ENCODE results near the gene ATP7B. TPM values are rescaled to one million over a fixed set of nuclear protein-coding genes. Genes with fewer than 3 reads are reported as not detected.

The ATP7B gene
- total and polyA plus RNA-seq, 2 of the 4 experiments (the other 2 are of a cell fraction) = 2.7 to 2.9 TPM

- no peak overlapping the region for H2BK15ac ChIP-seq (ENCODE audit: low read depth, low read length)
- H3K27me3 ChIP-seq (ENCODE audit: control insufficient read depth, insufficient read depth, low read length) = no peaks in the 10 kb centered on the region
- H3K27ac ChIP-seq (ENCODE audit: insufficient read depth, low read length) = no peak overlapping the region
- DNase-seq (no peak), ATAC-seq (ENCODE audit: low read depth) (no peak)
- intact Hi-C loops (cut with micrococcal nuclease) (no loop called here), in situ Hi-C loops (cut with MboI; ENCODE audit: low sequenced_read_pairs) (loop anchor here (25.0 kb wide), 1 partner anchor 442 kb away; the partner anchor contains the start of genes CKAP2 and VPS36), dilution Hi-C loops (cut with HindIII; ENCODE audit: low sequenced_read_pairs, unreplicated experiment) (no loop called here)
- peaks cover 12 to 18% of the 10 kb centered on the region in 2 experiments for H3K79me1 ChIP-seq (ENCODE audit: low read depth in 1 of 2, low read length in 2 of 2)
- H3K9me1 ChIP-seq (ENCODE audit: insufficient read depth, low read length) = no peaks in the 10 kb centered on the region
- H3K4me1 ChIP-seq (ENCODE audit: control insufficient read depth, insufficient read depth, low read length) = no peaks in the 10 kb centered on the region
- peaks cover 15% of the 10 kb centered on the region for H3K36me3 ChIP-seq (ENCODE audit: control insufficient read depth, insufficient read depth, low read length)
- no peak overlapping the region for H3K56ac ChIP-seq (ENCODE audit: extremely low read depth, insufficient read depth, low read length)
- no TSS peak for BruUV-seq (replicated peaks)
- H3K18ac ChIP-seq (ENCODE audit: low read depth, low read length) = no peak overlapping the region
- WGBS, 2 experiments (ENCODE audit: extremely low coverage in 2 of 2, insufficient read length in 1 of 2) = 100% methylated on average over 1 of the region's 3 CpGs; no CpG with 5 or more reads in 1 of the 2 experiments
- POLR2A ChIA-PET (ENCODE audit: unreplicated experiment) = no interaction called here
- H3K4me2 ChIP-seq (ENCODE audit: low read depth, low read length) = no peak overlapping the region
- no peak overlapping the region for H2BK20ac ChIP-seq (ENCODE audit: low read depth, low read length)
- H4K5ac ChIP-seq (ENCODE audit: low read depth, low read length) = no peak overlapping the region
- CTCF ChIA-PET = no interaction called here
- no peak overlapping the region for H3K4me3 ChIP-seq (ENCODE audit: insufficient read depth, low read depth, low read length)
- no peak overlapping the region for H4K8ac ChIP-seq (ENCODE audit: low read depth in 2 of 2, low read length in 2 of 2)
- no peak overlapping the region for H3K4ac ChIP-seq (ENCODE audit: low read depth, low read length)
- no peak overlapping the region for H3K23ac ChIP-seq (ENCODE audit: low read depth, low read length)
- TF ChIP-seq CTCF (conservative IDR thresholded peaks at IDR 0.05; ENCODE audit: low read depth, low read length) = no peak
- TF ChIP-seq FOS (IDR thresholded peaks at IDR 0.05; ENCODE audit: low read depth, low read length) = no peak
- TF ChIP-seq MAFK (IDR thresholded peaks at IDR 0.05; ENCODE audit: low read depth, low read length) = no peak
- no peak for TF ChIP-seq NFE2L2 (IDR thresholded peaks at IDR 0.05; ENCODE audit: low read depth, low read length)
- TF ChIP-seq RCOR1 (IDR thresholded peaks at IDR 0.05; ENCODE audit: insufficient replicate concordance, low read length) = no peak
- no peak for TF ChIP-seq RFX5 (IDR thresholded peaks at IDR 0.05; ENCODE audit: low read depth, low read length)
- TF ChIP-seq BHLHE40 (IDR thresholded peaks at IDR 0.05; ENCODE audit: low read depth, low read length) = no peak
- no peak for TF ChIP-seq MXI1 (IDR thresholded peaks at IDR 0.05; ENCODE audit: borderline replicate concordance, low read depth, low read length)
- TF ChIP-seq CHD1 (IDR thresholded peaks at IDR 0.05; ENCODE audit: low read depth, low read length) = no peak
- no peak for TF ChIP-seq CEBPB (IDR thresholded peaks at IDR 0.05; ENCODE audit: low read depth, low read length)
- no peak for TF ChIP-seq SMC3 (IDR thresholded peaks at IDR 0.05; ENCODE audit: low read depth, low read length)
- no peak for TF ChIP-seq RAD21 (IDR thresholded peaks at IDR 0.05; ENCODE audit: low read length)
- TF ChIP-seq POLR2A (IDR thresholded peaks at IDR 0.05; ENCODE audit: low read depth, low read length) = no peak
- no peak for TF ChIP-seq USF2 (IDR thresholded peaks at IDR 0.05; ENCODE audit: low read depth, low read length)
- no peak for TF ChIP-seq MAZ (IDR thresholded peaks at IDR 0.05; ENCODE audit: borderline replicate concordance, low read depth, low read length)
- H3K14ac ChIP-seq (replicated peaks; ENCODE audit: low read depth, low read length) = no peak overlapping the region
- H2AK5ac ChIP-seq (ENCODE audit: low read depth, low read length) = no peak overlapping the region
- H2BK120ac ChIP-seq (ENCODE audit: low read depth, low read length) = no peak overlapping the region
- H4K20me1 ChIP-seq (ENCODE audit: insufficient read depth, low read length) = no peaks in the 10 kb centered on the region; the same call in 1 of the 2 replicates
- no peak overlapping the region for H3K9ac ChIP-seq (ENCODE audit: low read depth, low read length)
- H4K91ac ChIP-seq (ENCODE audit: insufficient read depth, low read depth, low read length) = no peak overlapping the region
- H3K9me3 ChIP-seq (ENCODE audit: control insufficient read depth, insufficient read depth, low read length) = no peaks in the 10 kb centered on the region
- H2AK9ac ChIP-seq (replicated peaks; ENCODE audit: low read depth, low read length, poor library complexity) = no peak overlapping the region
- no peak overlapping the region for H2AFZ ChIP-seq (replicated peaks; ENCODE audit: low read length, poor library complexity)
- H2BK5ac ChIP-seq (ENCODE audit: low read depth, low read length, poor library complexity, severe bottlenecking) = no peak overlapping the region
Observed at GRCh38 chr13:52020191-52020590, 8.9 kb upstream of the ATP7B start.

Data from IMR-90 (cell line).